T follicular helper cell (primary cell): Measurements from ENCODE around the gene MAGEB17.

Experiments used
- DNase-seq: peaks from one replicate; pipeline ENCODE4 v3.0.0-alpha.2; 2020; ENCODE audit warnings: low read depth

Gene MAGEB17

GRCh38 chrX:16208601-16209000, 41.3 kb downstream of the MAGEB17 start:
- no peak for DNase-seq

GRCh38 chrX:16210061-16210460, 42.8 kb downstream of the MAGEB17 start:
- no peak for DNase-seq

GRCh38 chrX:16212024-16212423, 44.7 kb downstream of the MAGEB17 start:
- DNase-seq: no peak

DNA sequence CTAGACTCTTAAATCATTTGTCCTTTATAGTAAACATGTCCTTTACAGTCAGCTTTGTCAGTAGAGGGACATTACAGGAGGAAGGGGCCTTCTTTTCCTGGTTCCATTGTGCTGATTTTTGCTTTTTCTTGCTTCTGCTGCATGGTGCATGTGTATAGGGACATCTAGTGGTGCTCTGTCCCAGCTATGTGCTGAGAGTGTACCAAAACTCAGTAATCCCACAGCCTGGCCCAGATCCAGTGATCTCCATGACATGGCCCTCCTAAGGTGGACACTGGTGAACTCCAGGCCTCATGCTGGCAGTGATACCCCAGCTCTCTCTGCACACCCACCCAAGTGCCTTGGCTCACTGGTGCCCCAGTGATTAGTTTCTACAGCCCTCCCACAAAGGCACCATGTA, 45.2 kb downstream of the MAGEB17 start:
- DNase-seq: no peak

DNA sequence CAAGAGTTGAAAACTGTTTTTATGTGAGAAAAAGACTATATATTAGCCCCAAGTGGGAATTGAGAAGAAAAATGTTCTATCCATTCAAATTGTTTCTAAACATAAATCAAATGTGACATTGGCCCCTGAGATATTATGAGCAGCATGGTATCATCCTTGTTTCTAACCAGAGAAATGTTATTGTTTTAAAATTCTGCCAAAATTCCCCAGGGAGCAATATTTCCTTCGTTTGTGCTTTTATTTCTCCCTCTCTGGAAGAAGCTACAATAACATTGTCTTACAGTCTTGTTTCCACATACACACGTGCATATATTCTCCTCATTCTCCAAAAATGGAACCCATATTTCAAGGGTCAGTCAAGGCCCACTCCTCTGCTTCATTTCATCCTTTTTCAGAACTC, 46.7 kb downstream of the MAGEB17 start:
- no peak for DNase-seq

DNA sequence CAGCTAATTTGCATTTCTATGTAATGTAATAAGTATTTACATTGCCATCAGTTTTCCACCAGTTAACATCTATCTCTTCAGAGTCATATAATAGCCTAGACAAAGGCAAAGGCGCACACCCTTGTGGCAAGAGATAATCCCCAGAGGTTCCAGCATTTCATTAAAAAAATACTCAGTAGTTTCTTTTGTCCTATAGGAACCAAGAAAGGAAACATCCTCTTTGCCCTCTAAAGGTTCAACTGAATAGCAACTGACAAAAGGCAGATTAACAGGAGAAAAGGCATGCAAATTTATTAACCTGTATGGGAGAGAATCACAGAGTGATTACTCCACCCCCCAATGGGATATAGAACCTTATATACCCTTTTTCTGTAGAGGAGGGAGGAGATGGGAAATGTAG, 48.4 kb downstream of the MAGEB17 start:
- DNase-seq: no peak
